Progenitor cell of endocrine pancreas (in vitro differentiated cells): ENCODE measurements around the gene CA4. TPM values are rescaled to one million over a fixed set of nuclear protein-coding genes. Genes with fewer than 3 reads are reported as not detected.

Experiments used
- DNase-seq: peaks from one replicate; pipeline ENCODE4 v3.0.0; 2021; ENCODE audit warnings: low spot score; ENCODE audit not compliant: unreplicated experiment
- H3K27ac Mint-ChIP-seq: 2 replicates; pipeline ENCODE4 v1.8.0; 2021; ENCODE audit warnings: mild to moderate bottlenecking, moderate library complexity, mixed read lengths
- H3K27me3 Mint-ChIP-seq: 2 replicates; pipeline ENCODE4 v1.8.0; 2021; ENCODE audit warnings: mixed read lengths
- H3K36me3 Mint-ChIP-seq: 2 replicates; pipeline ENCODE4 v1.8.0; 2022; ENCODE audit warnings: mixed read lengths; ENCODE audit not compliant: insufficient read depth
- H3K4me1 Mint-ChIP-seq: 2 replicates; pipeline ENCODE4 v1.8.0; 2021; ENCODE audit warnings: low read depth, mixed read lengths
- H3K4me3 Mint-ChIP-seq: 2 replicates; pipeline ENCODE4 v1.8.0; 2021; ENCODE audit warnings: low read depth, mild to moderate bottlenecking, moderate library complexity, mixed read lengths
- H3K9me3 Mint-ChIP-seq: 2 replicates; pipeline ENCODE4 v1.8.0; 2021; ENCODE audit warnings: low read depth, mixed read lengths
- CTCF ChIP-seq: fragments of 200-600 bp; sonication (generic); IDR thresholded peaks from one replicate; pipeline ENCODE4 v1.5.0; 2021; ENCODE audit warnings: antibody characterized with exemption, mild to moderate bottlenecking; ENCODE audit not compliant: unreplicated experiment
- total RNA-seq: library from RNA; stranded (reverse); gene quantifications from 2 replicates; pipeline ENCODE4 v1.2.1, GENCODE V29; 2021

Gene CA4
- total RNA-seq, 1 donor from 2014 or later, result 9.3 TPM

- no peak for TF ChIP-seq CTCF
- Mint-ChIP-seq H3K9me3 (no peaks in the 10 kb centered on the region), H3K27ac (peak overlapping the region; percentile 69), H3K4me1 (peaks cover 11% of the 10 kb centered on the region), H3K4me3 (peak overlapping the region; percentile 87), H3K27me3 (peaks cover 42% of the 10 kb centered on the region), H3K36me3 (peaks cover 2% of the 10 kb centered on the region)
- no peak for DNase-seq
These were observed 15.2 kb upstream of the CA4 start for GRCh38 chr17:60134396-60135150.

GRCh38 chr17:60135151-60135950 lies 14.4 kb upstream of the CA4 start:
- no peak for TF ChIP-seq CTCF

GRCh38 chr17:60135951-60136666 lies 13.7 kb upstream of the CA4 start:
- no peak overlapping the region for H3K27ac Mint-ChIP-seq
- peak overlapping the region; percentile 87 for H3K4me3 Mint-ChIP-seq
- peaks cover 2% of the 10 kb centered on the region for H3K36me3 Mint-ChIP-seq
- peaks cover 57% of the 10 kb centered on the region for H3K27me3 Mint-ChIP-seq
- no peak for TF ChIP-seq CTCF
- peaks cover 11% of the 10 kb centered on the region for H3K4me1 Mint-ChIP-seq
- no peak for DNase-seq
- H3K9me3 Mint-ChIP-seq, result no peaks in the 10 kb centered on the region

More at GRCh38 chr17:60135151-60135950, 14.4 kb upstream of the CA4 start:
- Mint-ChIP-seq H3K4me1 (peaks cover 11% of the 10 kb centered on the region), H3K27me3 (peaks cover 50% of the 10 kb centered on the region), H3K36me3 (peaks cover 2% of the 10 kb centered on the region), H3K9me3 (no peaks in the 10 kb centered on the region), H3K4me3 (peak overlapping the region; percentile 87), H3K27ac (peak overlapping the region; percentile 69)
- peak; percentile 65 for DNase-seq

GRCh38 chr17:60137731-60138130 lies 12.0 kb upstream of the CA4 start:
- TF ChIP-seq CTCF, result no peak
- H3K36me3 Mint-ChIP-seq, result peaks cover 2% of the 10 kb centered on the region
- H3K27me3 Mint-ChIP-seq, result peaks cover 73% of the 10 kb centered on the region
- H3K9me3 Mint-ChIP-seq, result no peaks in the 10 kb centered on the region
- peaks cover 16% of the 10 kb centered on the region for H3K4me1 Mint-ChIP-seq
- no peak overlapping the region for H3K4me3 Mint-ChIP-seq
- H3K27ac Mint-ChIP-seq, result no peak overlapping the region
- no peak for DNase-seq
